ENCODE measurements around the gene TDRD3. TPM values are rescaled to one million over a fixed set of nuclear protein-coding genes. Genes with fewer than 3 reads are reported as not detected.

Gene TDRD3
- total RNA-seq, 1 experiment from 2014 or later = 17.3 TPM

- Histone ChIP-seq H3K36me3 (ENCODE audit: low read depth) (no peaks in the 10 kb centered on the region), H3K79me2 (ENCODE audit: low read depth) (no peaks in the 10 kb centered on the region), H4K20me1 (ENCODE audit: insufficient read depth) (no peaks in the 10 kb centered on the region), H3K9me2 (ENCODE audit: insufficient read depth) (no peaks in the 10 kb centered on the region), H3K4me2 (no peak overlapping the region), H2AFZ (no peak overlapping the region), H3K4me1 (replicated peaks; ENCODE audit: insufficient read depth) (no peaks in the 10 kb centered on the region), H3K9me3 (ENCODE audit: insufficient read depth, low read depth) (no peaks in the 10 kb centered on the region), H3K27me3 (ENCODE audit: insufficient read depth, low read depth) (no peaks in the 10 kb centered on the region), H3K27ac (no peak overlapping the region), H3K4me3 (no peak overlapping the region), H3F3A (ENCODE audit: insufficient read depth, low read depth) (no peaks in the 10 kb centered on the region)
- intact Hi-C loops (cut with micrococcal nuclease; ENCODE audit: unreplicated experiment) = no loop called here
- CTCF ChIA-PET = no interaction called here
- TF ChIP-seq EZH2 (IDR thresholded peaks at IDR 0.05; ENCODE audit: low read depth) (no peak), CTCF (conservative IDR thresholded peaks at IDR 0.05) (no peak)
- DNase-seq = no peak
- POLR2A ChIA-PET (ENCODE audit: unreplicated experiment) = no interaction called here
- BruUV-seq (replicated peaks) = no TSS peak
Observed at GRCh38 chr13:60355056-60355455, 42.0 kb upstream of the TDRD3 start.

- Histone ChIP-seq H3K9me2 (ENCODE audit: insufficient read depth) (no peaks in the 10 kb centered on the region), H3K79me2 (ENCODE audit: low read depth) (no peaks in the 10 kb centered on the region), H2AFZ (no peak overlapping the region), H3F3A (ENCODE audit: insufficient read depth, low read depth) (no peaks in the 10 kb centered on the region), H3K4me3 (no peak overlapping the region), H4K20me1 (ENCODE audit: insufficient read depth) (no peaks in the 10 kb centered on the region), H3K4me1 (replicated peaks; ENCODE audit: insufficient read depth) (no peaks in the 10 kb centered on the region), H3K27ac (no peak overlapping the region), H3K4me2 (no peak overlapping the region), H3K36me3 (ENCODE audit: low read depth) (no peaks in the 10 kb centered on the region), H3K27me3 (ENCODE audit: insufficient read depth, low read depth) (no peaks in the 10 kb centered on the region), H3K9me3 (ENCODE audit: insufficient read depth, low read depth) (no peaks in the 10 kb centered on the region)
- BruUV-seq (replicated peaks) = no TSS peak
- ChIA-PET CTCF (no interaction called here), POLR2A (ENCODE audit: unreplicated experiment) (no interaction called here)
- TF ChIP-seq EZH2 (IDR thresholded peaks at IDR 0.05; ENCODE audit: low read depth) = no peak
- no peak for TF ChIP-seq CTCF (conservative IDR thresholded peaks at IDR 0.05)
- DNase-seq = no peak
- intact Hi-C loops (cut with micrococcal nuclease; ENCODE audit: unreplicated experiment) = no loop called here
Observed at GRCh38 chr13:60356970-60357369, 40.0 kb upstream of the TDRD3 start.

- Histone ChIP-seq H4K20me1 (ENCODE audit: insufficient read depth) (no peaks in the 10 kb centered on the region), H3K27me3 (ENCODE audit: insufficient read depth, low read depth) (no peaks in the 10 kb centered on the region), H2AFZ (no peak overlapping the region), H3K4me2 (no peak overlapping the region), H3K36me3 (ENCODE audit: low read depth) (no peaks in the 10 kb centered on the region), H3F3A (ENCODE audit: insufficient read depth, low read depth) (no peaks in the 10 kb centered on the region), H3K79me2 (ENCODE audit: low read depth) (no peaks in the 10 kb centered on the region), H3K9me2 (ENCODE audit: insufficient read depth) (no peaks in the 10 kb centered on the region), H3K9me3 (ENCODE audit: insufficient read depth, low read depth) (no peaks in the 10 kb centered on the region), H3K4me3 (no peak overlapping the region), H3K27ac (no peak overlapping the region), H3K4me1 (replicated peaks; ENCODE audit: insufficient read depth) (no peaks in the 10 kb centered on the region)
- no TSS peak for BruUV-seq (replicated peaks)
- CTCF ChIA-PET = no interaction called here
- DNase-seq = no peak
- intact Hi-C loops (cut with micrococcal nuclease; ENCODE audit: unreplicated experiment) = no loop called here
- TF ChIP-seq CTCF (conservative IDR thresholded peaks at IDR 0.05) (no peak), EZH2 (IDR thresholded peaks at IDR 0.05; ENCODE audit: low read depth) (no peak)
- POLR2A ChIA-PET (ENCODE audit: unreplicated experiment) = no interaction called here
Observed at GRCh38 chr13:60358453-60358852, 38.6 kb upstream of the TDRD3 start.
